Progenitor cell of endocrine pancreas (in vitro differentiated cells): Measurements from ENCODE around the gene C17orf67. TPM values are rescaled to one million over a fixed set of nuclear protein-coding genes. Genes with fewer than 3 reads are reported as not detected.

Source experiments
- DNase-seq: peaks from one replicate; pipeline ENCODE4 v3.0.0; 2021; ENCODE audit warnings: low spot score; ENCODE audit not compliant: unreplicated experiment
- H3K27ac Mint-ChIP-seq: 2 replicates; pipeline ENCODE4 v1.8.0; 2021; ENCODE audit warnings: mild to moderate bottlenecking, moderate library complexity, mixed read lengths
- H3K27me3 Mint-ChIP-seq: 2 replicates; pipeline ENCODE4 v1.8.0; 2021; ENCODE audit warnings: mixed read lengths
- H3K36me3 Mint-ChIP-seq: 2 replicates; pipeline ENCODE4 v1.8.0; 2022; ENCODE audit warnings: mixed read lengths; ENCODE audit not compliant: insufficient read depth
- H3K4me1 Mint-ChIP-seq: 2 replicates; pipeline ENCODE4 v1.8.0; 2021; ENCODE audit warnings: low read depth, mixed read lengths
- H3K4me3 Mint-ChIP-seq: 2 replicates; pipeline ENCODE4 v1.8.0; 2021; ENCODE audit warnings: low read depth, mild to moderate bottlenecking, moderate library complexity, mixed read lengths
- H3K9me3 Mint-ChIP-seq: 2 replicates; pipeline ENCODE4 v1.8.0; 2021; ENCODE audit warnings: low read depth, mixed read lengths
- CTCF ChIP-seq: fragments of 200-600 bp; sonication (generic); IDR thresholded peaks from one replicate; pipeline ENCODE4 v1.5.0; 2021; ENCODE audit warnings: antibody characterized with exemption, mild to moderate bottlenecking; ENCODE audit not compliant: unreplicated experiment
- total RNA-seq: library from RNA; stranded (reverse); gene quantifications from 2 replicates; pipeline ENCODE4 v1.2.1, GENCODE V29; 2021

C17orf67 gene
- total RNA-seq, 1 donor from 2014 or later: 0.65 TPM

- H3K27me3 Mint-ChIP-seq: peaks cover 11% of the 10 kb centered on the region
- no peak overlapping the region for H3K27ac Mint-ChIP-seq
- no peaks in the 10 kb centered on the region for H3K4me1 Mint-ChIP-seq
- no peaks in the 10 kb centered on the region for H3K9me3 Mint-ChIP-seq
- no peaks in the 10 kb centered on the region for H3K36me3 Mint-ChIP-seq
- no peak overlapping the region for H3K4me3 Mint-ChIP-seq
- TF ChIP-seq CTCF: no peak
- DNase-seq: no peak
Observed at GRCh38 chr17:56876766-56877179, 43.1 kb upstream of the C17orf67 start.

- TF ChIP-seq CTCF: no peak
Observed at GRCh38 chr17:56870081-56870651, 36.4 kb upstream of the C17orf67 start.

GRCh38 chr17:56868716-56869115, 35.0 kb upstream of the C17orf67 start:
- no peak for TF ChIP-seq CTCF
- no peak overlapping the region for H3K27ac Mint-ChIP-seq
- no peak for DNase-seq
- H3K36me3 Mint-ChIP-seq: no peaks in the 10 kb centered on the region
- H3K9me3 Mint-ChIP-seq: no peaks in the 10 kb centered on the region
- H3K4me3 Mint-ChIP-seq: no peak overlapping the region
- H3K27me3 Mint-ChIP-seq: peaks cover under 1% of the 10 kb centered on the region
- H3K4me1 Mint-ChIP-seq: no peaks in the 10 kb centered on the region

More at GRCh38 chr17:56870081-56870651, 36.4 kb upstream of the C17orf67 start:
- Mint-ChIP-seq H3K36me3 (no peaks in the 10 kb centered on the region), H3K4me1 (no peaks in the 10 kb centered on the region), H3K9me3 (no peaks in the 10 kb centered on the region), H3K4me3 (no peak overlapping the region), H3K27ac (no peak overlapping the region), H3K27me3 (peaks cover 4% of the 10 kb centered on the region)
- DNase-seq: no peak

DNA sequence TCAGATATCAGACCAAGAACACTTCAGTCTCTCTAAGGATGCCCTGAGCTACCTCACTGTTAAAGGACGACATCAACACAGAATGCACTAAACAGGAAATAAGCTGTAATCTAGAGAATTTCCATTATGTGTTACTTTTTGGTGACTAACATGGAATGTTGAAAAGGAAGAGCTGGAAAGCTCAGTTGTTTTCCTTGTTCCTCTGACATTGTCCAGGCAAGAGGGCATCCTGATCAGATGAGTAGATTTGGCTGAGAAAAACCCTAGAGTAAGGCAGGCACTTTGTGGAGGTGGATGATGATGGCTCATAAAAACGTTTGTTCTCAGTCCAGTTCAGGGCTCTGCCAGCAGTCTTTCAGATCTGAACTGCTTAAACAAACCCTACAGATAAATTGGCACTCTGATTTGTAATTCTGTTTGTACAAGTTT, 34.2 kb upstream of the C17orf67 start:
- Mint-ChIP-seq H3K27ac (no peak overlapping the region), H3K27me3 (no peaks in the 10 kb centered on the region), H3K9me3 (no peaks in the 10 kb centered on the region), H3K36me3 (no peaks in the 10 kb centered on the region), H3K4me3 (no peak overlapping the region), H3K4me1 (peaks cover 2% of the 10 kb centered on the region)
- TF ChIP-seq CTCF: no peak
- no peak for DNase-seq

GRCh38 chr17:56866496-56866895, 32.8 kb upstream of the C17orf67 start:
- H3K36me3 Mint-ChIP-seq: no peaks in the 10 kb centered on the region
- H3K9me3 Mint-ChIP-seq: no peaks in the 10 kb centered on the region
- no peaks in the 10 kb centered on the region for H3K27me3 Mint-ChIP-seq
- peaks cover 2% of the 10 kb centered on the region for H3K4me1 Mint-ChIP-seq
- no peak overlapping the region for H3K27ac Mint-ChIP-seq
- no peak overlapping the region for H3K4me3 Mint-ChIP-seq
- DNase-seq: no peak
- no peak for TF ChIP-seq CTCF
